ENCODE data around the gene TCF7L2.
"Not testable (repeated sequence)": the region's sequence is repeated elsewhere in the genome, so short reads cannot be mapped to it uniquely, and the experiment has no call there.

The TCF7L2 gene

GRCh38 chr10:113066120-113066519 is 116.1 kb downstream of the TCF7L2 start:
- DNase-seq (ENCODE audit: low spot score): not testable (repeated sequence)

DNA sequence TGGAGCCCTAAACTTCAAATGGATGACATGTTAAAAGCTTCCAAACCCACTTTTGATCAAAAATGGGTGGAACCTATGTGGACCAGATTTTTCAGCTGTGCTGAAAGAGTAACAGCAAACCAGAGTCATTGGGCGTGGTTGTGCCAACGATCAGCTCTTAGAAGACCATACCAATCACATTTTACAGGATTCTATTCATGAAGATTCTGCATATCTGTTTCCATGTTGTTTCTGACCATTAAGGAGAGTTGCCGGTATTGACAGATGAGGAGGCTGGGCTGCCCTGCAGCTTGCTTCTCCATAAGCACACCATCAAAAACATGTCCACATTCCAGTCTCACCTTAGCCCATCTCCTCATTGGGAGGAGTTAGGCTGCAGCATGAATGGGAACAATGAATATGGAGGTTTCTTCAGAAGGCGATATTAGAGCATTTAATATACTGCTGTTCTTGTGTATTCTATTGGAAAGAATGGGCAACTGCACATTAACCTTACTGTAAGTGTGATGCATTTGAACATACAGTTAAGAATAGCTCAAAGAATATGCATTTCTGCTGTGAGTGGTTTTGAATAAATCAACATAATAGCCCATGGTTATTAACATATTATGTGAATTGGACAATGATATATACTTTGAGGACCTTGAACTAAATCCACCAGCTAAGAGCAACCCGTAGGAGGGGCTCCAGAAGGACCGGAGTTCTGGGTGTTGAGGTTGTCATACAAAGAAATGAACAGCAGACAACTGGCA is 116.7 kb downstream of the TCF7L2 start:
- DNase-seq (ENCODE audit: low spot score): no peak

GRCh38 chr10:113067501-113067900 is 117.5 kb downstream of the TCF7L2 start:
- no peak for DNase-seq (ENCODE audit: low spot score)

- no peak for DNase-seq (ENCODE audit: low spot score)
Measured at GRCh38 chr10:113068178-113068890, 118.3 kb downstream of the TCF7L2 start.

GRCh38 chr10:113069595-113069994 is 119.5 kb downstream of the TCF7L2 start:
- DNase-seq (ENCODE audit: low spot score): no peak

DNA sequence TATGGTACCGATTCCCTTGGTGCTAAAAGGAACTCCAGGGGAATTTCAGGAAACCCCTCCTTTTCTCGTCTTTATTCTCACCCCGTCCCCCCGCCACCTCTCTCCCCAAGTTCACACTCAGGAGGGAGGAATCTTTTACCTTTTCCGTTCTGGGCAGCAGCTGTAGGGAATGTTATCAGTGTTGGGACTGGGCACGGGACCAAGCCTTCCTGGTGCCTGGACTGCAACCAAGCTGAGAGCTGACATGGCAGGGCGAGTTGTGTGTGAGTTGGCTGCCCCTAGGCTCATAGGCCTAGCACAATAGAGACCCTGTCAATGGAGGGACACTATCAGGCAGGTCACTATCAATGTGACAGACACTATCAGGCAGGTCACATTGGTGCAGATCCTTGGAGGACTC is 121.4 kb downstream of the TCF7L2 start:
- no peak for DNase-seq (ENCODE audit: low spot score)

- no peak for DNase-seq (ENCODE audit: low spot score)
Measured at GRCh38 chr10:113073549-113074189, 123.6 kb downstream of the TCF7L2 start.

DNA sequence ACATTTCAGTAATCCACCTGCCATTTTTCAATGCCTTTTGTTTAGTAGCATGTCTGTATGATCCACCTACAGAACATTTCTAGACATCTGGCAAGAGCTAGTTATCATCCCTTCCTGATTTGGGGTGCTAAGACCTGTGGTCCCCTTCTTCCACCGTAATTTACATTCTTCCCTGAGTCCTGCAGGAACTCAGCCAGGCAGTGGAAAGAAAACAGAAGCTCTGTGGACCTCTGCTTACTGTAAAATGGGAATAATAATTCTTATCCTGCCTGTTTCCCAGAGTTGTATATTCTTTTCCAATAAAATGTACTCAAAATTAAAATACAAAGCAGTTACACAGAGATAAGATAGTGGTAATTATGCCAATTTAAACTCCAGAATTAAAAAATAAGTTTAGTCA is 126.9 kb downstream of the TCF7L2 start:
- no peak for DNase-seq (ENCODE audit: low spot score)

GRCh38 chr10:113078282-113078907 is 128.3 kb downstream of the TCF7L2 start:
- no peak for DNase-seq (ENCODE audit: low spot score)

- no peak for DNase-seq (ENCODE audit: low spot score)
Measured at GRCh38 chr10:113080061-113080924, 130.2 kb downstream of the TCF7L2 start.

- no peak for DNase-seq (ENCODE audit: low spot score)
Measured at GRCh38 chr10:113080925-113081229, 130.8 kb downstream of the TCF7L2 start.

DNA sequence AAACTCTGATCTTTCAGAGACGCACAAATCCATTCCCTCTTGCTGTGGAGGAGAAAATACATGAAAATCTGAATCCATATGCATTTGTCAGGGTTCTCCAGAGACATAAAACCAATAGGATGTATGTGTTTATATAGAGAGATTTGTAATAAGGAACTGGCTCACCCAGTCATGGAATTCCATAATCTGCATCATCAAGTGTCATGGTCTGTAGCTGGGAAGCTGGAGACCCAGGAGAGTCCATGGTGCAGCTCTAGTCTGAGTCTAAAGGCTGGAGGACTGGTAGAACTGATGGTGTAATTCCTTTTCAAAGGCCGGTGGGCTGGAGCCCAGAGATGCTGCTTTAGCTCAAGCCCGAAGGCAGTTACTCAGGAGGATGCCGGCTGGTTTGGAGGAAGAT is 134.0 kb downstream of the TCF7L2 start:
- no peak for DNase-seq (ENCODE audit: low spot score)

DNA sequence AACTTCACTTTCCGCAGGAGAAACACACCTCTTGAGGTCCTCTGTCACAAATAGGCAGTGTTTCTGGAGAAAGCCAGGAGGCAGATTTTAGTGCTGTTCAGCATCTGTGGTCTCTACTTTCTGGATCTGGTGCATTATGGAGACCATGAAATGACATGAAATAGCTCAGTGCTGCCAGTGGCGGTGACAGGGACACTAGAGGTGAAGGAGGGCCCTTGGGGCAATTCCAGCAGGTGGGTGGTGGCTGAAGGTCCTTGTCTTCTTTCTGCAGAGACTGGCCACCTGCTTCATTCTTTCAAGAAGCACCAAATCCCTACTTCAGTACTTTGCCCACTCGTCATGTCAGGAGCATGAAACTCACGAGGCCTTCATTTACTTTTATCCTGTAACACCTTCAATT is 135.7 kb downstream of the TCF7L2 start:
- no peak for DNase-seq (ENCODE audit: low spot score)

GRCh38 chr10:113086282-113086681 is 136.2 kb downstream of the TCF7L2 start:
- DNase-seq (ENCODE audit: low spot score): no peak

GRCh38 chr10:113087165-113088029 is 137.3 kb downstream of the TCF7L2 start:
- DNase-seq (ENCODE audit: low spot score): no peak

- DNase-seq (ENCODE audit: low spot score): no peak
Measured at GRCh38 chr10:113088194-113088593, 138.1 kb downstream of the TCF7L2 start.

GRCh38 chr10:113089551-113089950 is 139.5 kb downstream of the TCF7L2 start:
- no peak for DNase-seq (ENCODE audit: low spot score)

DNA sequence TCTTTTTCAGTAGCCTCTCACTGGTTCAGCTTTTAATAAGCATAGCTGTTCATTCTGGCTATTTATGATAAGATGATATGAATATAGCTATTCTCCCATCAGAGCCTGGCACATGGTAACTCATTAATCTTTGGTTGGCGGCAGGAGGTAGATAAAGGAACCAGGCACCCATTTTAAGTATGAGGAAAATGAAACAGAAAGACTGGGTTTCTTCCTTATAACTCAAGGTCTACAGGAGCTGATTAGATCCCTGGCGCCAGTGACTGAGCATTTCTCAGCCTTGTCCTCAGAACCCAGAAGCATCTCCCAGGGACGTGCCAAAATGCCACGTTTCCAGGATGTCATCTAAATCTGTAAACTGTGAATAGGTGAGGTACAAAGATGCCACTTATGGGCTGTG is 141.9 kb downstream of the TCF7L2 start:
- no peak for DNase-seq (ENCODE audit: low spot score)

GRCh38 chr10:113093188-113094113 is 143.4 kb downstream of the TCF7L2 start:
- DNase-seq (ENCODE audit: low spot score): no peak

- no peak for DNase-seq (ENCODE audit: low spot score)
Measured at GRCh38 chr10:113094114-113094486, 144.1 kb downstream of the TCF7L2 start.

All from pons (tissue), 1 donor.